GM23248 (cell line): ENCODE results near the gene C11orf52. TPM values are rescaled to one million over a fixed set of nuclear protein-coding genes. Genes with fewer than 3 reads are reported as not detected.

Experiments
- DNase-seq: peaks from one replicate; pipeline ENCODE4 v3.0.0-alpha.2; 2015
- H2AFZ ChIP-seq: fragments of 200-600 bp; sonication (generic); 2 replicates; pipeline ENCODE4 v1.6.1; 2016; ENCODE audit warnings: antibody characterized with exemption
- H3F3A ChIP-seq: fragments of 200-600 bp; sonication (generic); 2 replicates; pipeline ENCODE4 v1.6.1; 2016; ENCODE audit warnings: mild to moderate bottlenecking, antibody characterized with exemption, mixed run types; ENCODE audit not compliant: insufficient read depth
- H3K27ac ChIP-seq: fragments of 200-600 bp; sonication (generic); 2 replicates; pipeline ENCODE4 v1.5.1; 2016; ENCODE audit warnings: mild to moderate bottlenecking
- H3K27me3 ChIP-seq: fragments of 200-600 bp; sonication (generic); replicated peaks from 2 replicates; pipeline ENCODE4 v1.6.1; 2016; ENCODE audit warnings: mild to moderate bottlenecking; ENCODE audit not compliant: insufficient read depth
- H3K36me3 ChIP-seq: fragments of 200-600 bp; sonication (generic); 2 replicates; pipeline ENCODE4 v1.6.1; 2016; ENCODE audit warnings: low read depth, mild to moderate bottlenecking
- H3K4me1 ChIP-seq: fragments of 200-600 bp; sonication (generic); 2 replicates; pipeline ENCODE4 v1.6.1; 2016; ENCODE audit warnings: mild to moderate bottlenecking; ENCODE audit not compliant: insufficient read depth
- H3K4me2 ChIP-seq: fragments of 200-600 bp; sonication (generic); one replicate; pipeline ENCODE4 v1.6.1; 2016; ENCODE audit warnings: mild to moderate bottlenecking; ENCODE audit not compliant: unreplicated experiment
- H3K4me3 ChIP-seq: fragments of 200-600 bp; sonication (generic); 2 replicates; pipeline ENCODE4 v1.5.1; 2016; ENCODE audit warnings: mild to moderate bottlenecking
- H3K79me2 ChIP-seq: fragments of 200-600 bp; sonication (generic); 2 replicates; pipeline ENCODE4 v1.6.1; 2016; ENCODE audit warnings: mild to moderate bottlenecking; ENCODE audit not compliant: insufficient read depth
- H3K9ac ChIP-seq: fragments of 200-600 bp; sonication (generic); 2 replicates; pipeline ENCODE4 v1.6.1; 2016; ENCODE audit warnings: mild to moderate bottlenecking
- H3K9me2 ChIP-seq: fragments of 200-600 bp; sonication (generic); 2 replicates; pipeline ENCODE4 v1.6.1; 2016; ENCODE audit warnings: mixed run types, mild to moderate bottlenecking, moderate library complexity; ENCODE audit not compliant: insufficient read depth
- H3K9me3 ChIP-seq: fragments of 200-600 bp; sonication (generic); one replicate; pipeline ENCODE4 v1.6.1; 2017; ENCODE audit warnings: low read depth
- H4K20me1 ChIP-seq: fragments of 200-600 bp; sonication (generic); 2 replicates; pipeline ENCODE4 v1.6.0; 2016; ENCODE audit not compliant: insufficient read depth
- EZH2 ChIP-seq: fragments of 200-600 bp; sonication (generic); IDR thresholded peaks from 2 replicates; pipeline ENCODE4 v1.6.1; 2018; ENCODE audit warnings: antibody characterized with exemption, mild to moderate bottlenecking; ENCODE audit not compliant: insufficient read depth, poor library complexity, severe bottlenecking
- EZH2phosphoT487 ChIP-seq: fragments of 200-600 bp; sonication (generic); IDR thresholded peaks from 2 replicates; pipeline ENCODE4 v1.6.1; 2018; ENCODE audit warnings: antibody characterized with exemption, moderate library complexity, mild to moderate bottlenecking, low read depth; ENCODE audit not compliant: insufficient read depth
- WGBS, 2 experiments: methylation state at CpG; one replicate each; pipeline ENCODE4 v1.1.6; 2015 to 2017; ENCODE audit warnings: low lambda C conversion rate in 2 of 2, low coverage in 1 of 2; ENCODE audit errors: missing lambda C conversion rate in 2 of 2; 5-methylcytosine and 5-hydroxymethylcytosine counted together
- in situ Hi-C: fragments of 300-500 bp; cut with MboI; formaldehyde crosslinking; loops from 2 replicates; pipeline ENCODE4 v1.15.0; 2020
- polyA plus RNA-seq: library from polyadenylated mRNA; unstranded; fragments of >200 nt; fragmentation: Nextera tagmentation; extraction: Ambion mirVana; gene quantifications from 2 replicates; pipeline ENCODE4 v1.2.1, GENCODE V29; 2016
- total RNA-seq: library from RNA; depleted of rRNA; stranded (reverse); fragments of >200 nt; shearing (Covaris generic); gene quantifications from 2 replicates; pipeline ENCODE4 v1.2.3, GENCODE V29; 2014

The C11orf52 gene
- total and polyA plus RNA-seq, 2 experiments from 2014 or later, result 0.78 to 3.5 TPM

DNA sequence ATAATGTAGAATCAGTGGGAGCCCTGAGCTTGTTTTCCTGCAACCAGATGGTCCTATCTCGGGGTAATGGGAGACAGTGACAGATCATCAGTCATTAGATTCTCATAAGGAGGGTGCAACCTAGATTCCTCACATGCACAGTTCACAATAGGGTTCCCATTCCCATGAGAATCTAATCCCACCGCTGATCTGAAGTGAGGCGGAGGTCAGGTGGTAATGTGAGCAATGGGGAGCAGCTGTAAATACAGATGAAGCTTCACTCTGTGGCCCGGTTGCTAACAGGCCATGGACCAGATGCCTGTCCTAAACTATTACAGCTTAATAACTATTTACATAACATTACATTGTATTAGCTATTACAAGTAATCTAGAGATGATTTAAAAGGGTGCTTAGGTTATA is 35.4 kb downstream of the C11orf52 start:
- in situ Hi-C loops, result no loop called here
- no peaks in the 10 kb centered on the region for H3K36me3 ChIP-seq
- no peak overlapping the region for H3K9ac ChIP-seq
- no peak overlapping the region for H2AFZ ChIP-seq
- no peaks in the 10 kb centered on the region for H3K9me3 ChIP-seq
- DNase-seq, result no peak
- no peaks in the 10 kb centered on the region for H3K4me1 ChIP-seq
- H3K4me2 ChIP-seq, result no peak overlapping the region
- H3F3A ChIP-seq, result no peaks in the 10 kb centered on the region
- H3K27me3 ChIP-seq, result no peaks in the 10 kb centered on the region
- WGBS, 2 experiments, result 99% methylated on average over 4 of the region's 4 CpGs
- no peaks in the 10 kb centered on the region for H4K20me1 ChIP-seq
- no peaks in the 10 kb centered on the region for H3K79me2 ChIP-seq
- H3K4me3 ChIP-seq, result no peak overlapping the region
- TF ChIP-seq EZH2, result no peak
- TF ChIP-seq EZH2phosphoT487, result no peak
- no peaks in the 10 kb centered on the region for H3K9me2 ChIP-seq
- H3K27ac ChIP-seq, result no peak overlapping the region

- Histone ChIP-seq H3K9me2 (no peaks in the 10 kb centered on the region), H3K9me3 (no peaks in the 10 kb centered on the region), H3K27ac (no peak overlapping the region), H3F3A (no peaks in the 10 kb centered on the region), H2AFZ (no peak overlapping the region), H3K4me1 (no peaks in the 10 kb centered on the region), H3K9ac (no peak overlapping the region), H3K27me3 (no peaks in the 10 kb centered on the region), H3K4me2 (no peak overlapping the region), H4K20me1 (no peaks in the 10 kb centered on the region), H3K36me3 (no peaks in the 10 kb centered on the region), H3K4me3 (no peak overlapping the region), H3K79me2 (no peaks in the 10 kb centered on the region)
- WGBS, 2 experiments, result 92 to 97% methylated on average over 12 of the region's 12 CpGs
- no peak for DNase-seq
- in situ Hi-C loops, result no loop called here
- TF ChIP-seq EZH2phosphoT487, result no peak
- no peak for TF ChIP-seq EZH2
Observed at GRCh38 chr11:111957663-111958444, 39.1 kb downstream of the C11orf52 start.

GRCh38 chr11:111960916-111961315 is 42.2 kb downstream of the C11orf52 start:
- Histone ChIP-seq H4K20me1 (no peaks in the 10 kb centered on the region), H3K27ac (no peak overlapping the region), H3K9me2 (no peaks in the 10 kb centered on the region), H3K4me3 (no peak overlapping the region), H3K79me2 (no peaks in the 10 kb centered on the region), H3K36me3 (no peaks in the 10 kb centered on the region), H3K27me3 (no peaks in the 10 kb centered on the region), H3K4me2 (no peak overlapping the region), H3K4me1 (no peaks in the 10 kb centered on the region), H3F3A (no peaks in the 10 kb centered on the region), H2AFZ (no peak overlapping the region), H3K9ac (no peak overlapping the region), H3K9me3 (no peaks in the 10 kb centered on the region)
- TF ChIP-seq EZH2phosphoT487 (no peak), EZH2 (no peak)
- in situ Hi-C loops, result no loop called here
- 47 to 53% methylated on average over 5 of the region's 5 CpGs for WGBS, 2 experiments
- peak; percentile 58 for DNase-seq

DNA sequence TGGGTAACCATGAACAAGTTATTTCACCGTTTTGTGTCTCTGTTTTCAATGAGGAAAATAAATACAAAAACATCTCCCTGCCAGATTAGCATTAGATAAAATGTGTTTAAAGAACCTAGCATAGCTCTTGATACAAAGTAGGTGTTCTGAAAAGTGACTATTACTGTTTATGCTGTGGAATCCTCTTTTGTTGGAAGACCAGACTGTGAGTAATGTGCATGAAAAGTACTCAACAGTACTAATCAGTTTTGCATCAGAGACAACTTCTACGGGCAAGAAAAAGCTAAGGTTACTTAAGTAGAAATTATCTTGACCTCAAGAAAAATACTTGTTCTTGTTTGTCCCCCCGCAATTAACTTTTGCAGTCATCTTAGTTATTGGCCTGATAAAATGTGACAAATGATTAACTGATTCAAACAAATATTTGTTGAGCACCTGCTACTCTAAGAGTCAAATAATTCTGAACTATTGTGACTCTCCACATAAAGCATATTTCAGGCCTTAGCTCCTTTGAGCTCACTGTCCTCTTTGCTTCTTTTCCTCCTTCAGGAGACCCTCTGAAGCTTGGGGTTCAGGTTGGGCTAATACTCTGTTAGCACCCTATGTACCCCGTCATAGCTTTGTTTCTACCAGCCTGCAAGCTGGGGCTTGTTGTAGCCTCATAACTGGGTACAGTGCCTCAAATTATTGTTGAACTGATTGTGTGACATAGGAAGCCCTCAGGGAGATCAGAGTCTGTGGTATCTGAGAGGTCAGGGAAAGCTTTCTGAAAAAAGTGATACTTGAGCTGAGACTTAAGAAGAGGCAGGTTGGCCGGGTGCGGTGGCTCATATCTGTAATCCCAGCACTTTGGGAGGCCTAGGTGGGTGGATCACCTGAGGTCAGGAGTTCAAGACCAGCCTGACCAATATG is 42.9 kb downstream of the C11orf52 start:
- H3K79me2 ChIP-seq, result no peaks in the 10 kb centered on the region
- no peak for DNase-seq
- in situ Hi-C loops, result no loop called here
- H3K9me3 ChIP-seq, result no peaks in the 10 kb centered on the region
- H3K36me3 ChIP-seq, result no peaks in the 10 kb centered on the region
- no peak overlapping the region for H3K27ac ChIP-seq
- H3K27me3 ChIP-seq, result no peaks in the 10 kb centered on the region
- H4K20me1 ChIP-seq, result no peaks in the 10 kb centered on the region
- TF ChIP-seq EZH2, result no peak
- no peak for TF ChIP-seq EZH2phosphoT487
- no peak overlapping the region for H3K4me3 ChIP-seq
- H3F3A ChIP-seq, result no peaks in the 10 kb centered on the region
- H3K4me1 ChIP-seq, result no peaks in the 10 kb centered on the region
- WGBS, 2 experiments, result 78% methylated on average over 6 of the region's 6 CpGs
- no peak overlapping the region for H3K4me2 ChIP-seq
- no peak overlapping the region for H2AFZ ChIP-seq
- no peak overlapping the region for H3K9ac ChIP-seq
- no peaks in the 10 kb centered on the region for H3K9me2 ChIP-seq
